Right renal pelvis (tissue), 4 donors: ENCODE results near the gene WDR46. TPM values are rescaled to one million over a fixed set of nuclear protein-coding genes. Genes with fewer than 3 reads are reported as not detected.

Experiments used
- DNase-seq, 4 donors: peaks; one replicate each; pipeline ENCODE4 v3.0.0-alpha.2; 2013; ENCODE audit warnings: low read depth in 4 of 4, low spot score in 3 of 4, missing footprints in 1 of 4
- polyA plus RNA-seq, 4 donors: library from polyadenylated mRNA; unstranded; fragments of 120-200 nt; gene quantifications; one replicate each; pipeline ENCODE4 v1.2.1, GENCODE V29; 2013; ENCODE audit not compliant: insufficient read length in 4 of 4

The WDR46 gene
- polyA plus RNA-seq, 4 donors = 59.9 to 72.6 (median 62.5) TPM

DNA sequence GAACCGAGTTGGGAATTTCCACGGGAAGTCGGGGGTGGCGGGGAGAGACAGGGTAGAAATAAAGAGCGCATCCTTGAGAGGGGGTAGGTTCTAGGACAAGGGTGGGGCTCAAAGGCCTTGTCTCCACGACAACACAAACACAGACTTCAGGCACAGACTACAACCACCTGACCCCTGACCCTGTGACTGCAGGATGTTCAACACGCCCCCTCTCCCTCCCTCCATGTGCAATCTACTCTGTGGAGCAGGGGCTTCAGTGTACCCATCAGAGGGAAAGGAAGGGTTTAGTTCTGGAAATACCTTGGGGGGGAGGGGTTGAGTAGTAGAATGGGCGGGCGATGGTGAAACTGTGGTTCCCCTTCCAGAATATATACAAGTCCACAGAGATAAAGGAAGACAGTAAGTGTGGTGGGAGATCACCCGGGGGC lies 25.5 kb upstream of the WDR46 start:
- peak in 1 of 4 donors; percentile 45 for DNase-seq

DNA sequence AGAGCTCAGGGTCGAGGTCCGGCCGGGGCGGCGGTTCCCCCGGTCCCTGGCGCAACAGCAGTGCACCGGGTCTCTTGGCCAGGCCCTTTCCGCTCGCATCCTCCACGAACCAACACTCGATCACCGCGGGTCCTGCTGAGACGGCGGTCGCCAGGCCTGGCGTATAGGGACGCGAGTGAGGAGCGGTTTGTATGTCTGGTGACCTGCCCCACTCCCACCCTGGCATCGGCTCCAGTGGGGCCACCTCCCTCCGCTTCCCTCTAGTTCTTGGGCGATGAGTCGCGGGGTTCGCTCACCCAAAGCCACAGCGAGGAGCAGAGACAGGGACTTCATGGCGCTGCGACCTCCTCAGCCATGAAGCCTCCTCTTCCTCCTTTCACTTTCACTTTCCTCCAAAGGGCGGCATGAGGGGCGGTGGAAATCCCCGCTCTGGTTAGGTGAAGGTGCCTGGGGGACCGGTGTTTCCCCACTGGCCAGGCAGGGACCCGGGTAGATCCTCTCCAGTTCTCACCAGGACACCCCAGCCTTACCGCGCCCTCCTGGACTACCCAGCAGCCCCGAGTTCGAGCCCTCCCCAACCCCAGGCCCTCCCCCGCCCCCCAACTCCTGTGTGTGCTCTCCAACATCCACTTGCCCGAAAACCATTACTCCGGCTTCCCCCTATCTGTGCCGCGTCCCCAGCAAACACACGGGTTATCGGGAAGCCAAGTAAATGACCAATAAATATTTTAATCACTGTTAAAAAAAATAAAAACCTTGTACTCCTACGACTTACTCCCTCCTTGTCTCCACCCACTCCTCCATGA lies 24.9 kb upstream of the WDR46 start, which contains the start of gene TAPBP:
TSS of gene TAPBP (minus strand) at position 370 of the 806 bp plus-strand sequence. CDS start at position 333, 37 bp downstream.
- peak in 1 of 4 donors; percentile 70 for DNase-seq

DNA sequence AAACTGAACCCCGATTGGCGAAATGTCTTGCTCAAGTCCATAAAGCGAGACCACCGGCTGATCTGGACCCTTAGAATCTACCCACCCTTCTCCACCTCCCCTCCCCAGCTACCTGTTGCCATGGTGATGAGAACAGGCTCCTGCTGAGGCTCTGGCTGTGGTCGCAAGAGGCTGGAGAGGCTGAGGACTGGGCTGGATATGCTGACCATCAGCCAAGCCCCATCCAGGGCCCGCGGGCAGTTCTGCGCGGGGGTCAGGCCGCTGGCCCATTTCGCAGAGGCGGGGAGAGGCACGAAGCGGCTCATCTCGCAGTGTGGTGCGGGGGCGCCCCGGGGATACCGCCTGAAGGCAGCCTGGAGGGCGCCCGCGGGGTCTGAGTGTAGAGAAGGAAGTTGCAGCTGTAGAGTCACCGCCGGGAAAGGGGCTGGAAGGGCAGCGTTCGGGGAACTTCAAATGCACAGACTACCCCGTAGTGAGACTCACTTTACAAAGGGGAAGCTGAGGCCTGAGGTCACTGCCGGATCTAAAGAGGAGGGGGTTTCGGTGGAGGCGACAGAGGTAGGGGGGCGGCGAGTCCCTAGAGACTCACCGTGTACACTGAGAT lies 24.2 kb upstream of the WDR46 start:
- DNase-seq = no peak

DNA sequence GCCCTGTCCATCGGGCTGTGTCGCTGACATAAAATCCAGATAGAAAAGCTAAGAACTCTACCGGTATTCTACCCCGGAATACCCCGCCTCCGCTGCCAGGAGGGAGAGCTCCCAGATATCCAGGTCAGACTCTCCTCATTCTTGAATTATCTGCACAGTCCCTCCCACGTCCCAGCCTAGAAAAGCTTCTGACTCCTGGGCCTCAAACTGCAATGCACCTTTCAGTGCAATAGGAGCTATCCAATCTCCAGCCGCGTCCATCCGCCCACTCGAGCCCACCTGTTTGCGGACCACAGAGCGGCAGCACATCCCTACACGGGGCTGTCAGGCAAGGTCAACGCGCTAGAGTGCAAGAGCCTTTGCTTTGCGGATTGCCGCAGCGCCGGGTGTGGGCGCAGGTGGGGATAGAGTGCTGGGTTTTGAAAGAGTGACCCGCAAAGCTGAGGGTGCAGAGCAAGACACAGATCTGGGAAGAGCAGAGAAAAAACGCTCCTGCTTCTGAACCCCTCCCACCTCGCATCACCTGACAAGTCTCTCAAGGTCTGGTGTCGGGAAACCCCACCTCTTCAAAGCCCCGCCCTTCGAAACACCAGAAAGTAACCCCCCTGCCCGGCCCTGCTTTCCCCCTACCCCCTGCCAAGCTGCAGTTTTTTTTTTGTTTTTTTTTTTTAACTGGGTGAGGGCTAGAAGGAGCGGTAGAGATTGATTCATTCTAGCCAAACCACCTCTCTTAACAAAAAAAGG lies 23.5 kb upstream of the WDR46 start:
- DNase-seq = no peak

DNA sequence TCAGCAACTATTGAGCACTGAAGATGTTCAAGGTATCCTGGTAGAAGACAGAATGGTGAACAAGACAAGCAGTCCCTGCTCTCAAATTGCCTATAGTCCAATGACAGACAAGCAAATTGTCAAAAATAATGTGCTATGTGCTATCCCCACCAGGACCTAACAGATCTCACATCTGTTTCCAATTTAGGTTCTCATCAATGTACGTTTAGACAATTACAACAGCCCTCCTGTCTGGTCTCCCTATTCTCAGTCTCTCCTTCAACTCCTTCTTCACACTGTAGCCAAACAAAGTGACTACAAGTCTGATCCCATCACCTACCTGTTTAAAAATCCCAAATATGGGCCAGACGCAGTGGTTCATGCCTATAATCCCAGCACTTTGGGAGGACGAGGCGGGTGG lies 17.3 kb upstream of the WDR46 start:
- DNase-seq = no peak

DNA sequence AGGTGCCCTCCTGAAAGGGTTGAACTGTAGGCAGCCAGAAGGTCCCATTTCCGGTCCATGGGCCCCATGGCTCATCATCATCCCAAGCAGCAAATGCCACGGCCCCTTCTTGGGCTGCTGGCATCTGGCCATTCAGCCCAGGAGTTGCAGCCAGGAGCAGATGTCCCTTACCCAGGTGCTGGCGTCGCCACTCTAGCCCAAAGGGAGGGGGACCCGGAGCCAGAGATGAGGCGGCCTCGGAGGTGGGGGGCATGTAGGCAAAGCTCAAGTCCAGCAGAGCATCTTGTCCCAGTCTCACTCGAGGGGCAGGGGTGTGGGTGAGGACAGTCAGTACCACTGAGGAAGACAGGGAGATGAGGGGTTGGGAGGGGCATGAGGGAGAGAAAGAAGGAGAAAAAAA lies 16.0 kb upstream of the WDR46 start:
- DNase-seq = no peak

DNA sequence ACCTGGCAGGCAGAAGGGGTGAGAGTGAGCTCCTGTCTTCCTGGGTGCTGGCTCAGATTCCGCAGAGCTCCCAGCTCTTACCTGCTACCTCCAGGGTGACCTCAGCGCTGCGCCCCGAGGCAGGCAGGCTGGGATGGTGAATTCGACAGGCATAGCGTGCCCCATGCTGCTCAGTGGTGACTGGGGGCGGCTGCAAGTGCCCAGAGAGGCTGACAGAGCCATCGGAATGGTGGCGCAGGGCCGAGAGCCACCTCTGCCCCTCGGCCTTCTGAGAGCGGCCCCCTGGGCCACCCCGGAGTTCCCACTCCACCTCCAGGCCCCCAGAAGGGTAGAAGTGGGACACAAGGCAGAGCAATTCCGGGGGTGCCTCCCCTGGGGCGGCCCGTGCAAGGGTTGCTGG lies 15.2 kb upstream of the WDR46 start:
- no peak for DNase-seq

DNA sequence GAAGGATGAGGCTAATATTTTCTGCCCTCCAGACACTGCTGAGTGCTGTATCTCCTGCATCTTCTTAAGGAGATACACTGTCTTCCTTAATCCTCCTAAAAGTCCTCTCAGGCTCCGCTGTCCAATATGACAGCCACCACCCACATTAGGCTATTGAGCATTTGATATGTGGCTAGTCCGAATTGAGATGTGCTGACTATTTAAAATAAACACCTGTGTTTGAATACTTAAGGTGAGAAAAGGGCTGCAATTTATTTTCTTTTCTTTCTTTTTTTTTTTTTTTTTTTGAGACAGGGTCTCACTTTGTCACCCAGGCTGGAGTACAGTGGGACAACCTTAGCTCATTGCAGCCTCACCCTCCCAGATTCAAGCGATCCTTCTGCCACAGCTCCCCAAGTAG lies 12.8 kb upstream of the WDR46 start:
- DNase-seq = no peak

DNA sequence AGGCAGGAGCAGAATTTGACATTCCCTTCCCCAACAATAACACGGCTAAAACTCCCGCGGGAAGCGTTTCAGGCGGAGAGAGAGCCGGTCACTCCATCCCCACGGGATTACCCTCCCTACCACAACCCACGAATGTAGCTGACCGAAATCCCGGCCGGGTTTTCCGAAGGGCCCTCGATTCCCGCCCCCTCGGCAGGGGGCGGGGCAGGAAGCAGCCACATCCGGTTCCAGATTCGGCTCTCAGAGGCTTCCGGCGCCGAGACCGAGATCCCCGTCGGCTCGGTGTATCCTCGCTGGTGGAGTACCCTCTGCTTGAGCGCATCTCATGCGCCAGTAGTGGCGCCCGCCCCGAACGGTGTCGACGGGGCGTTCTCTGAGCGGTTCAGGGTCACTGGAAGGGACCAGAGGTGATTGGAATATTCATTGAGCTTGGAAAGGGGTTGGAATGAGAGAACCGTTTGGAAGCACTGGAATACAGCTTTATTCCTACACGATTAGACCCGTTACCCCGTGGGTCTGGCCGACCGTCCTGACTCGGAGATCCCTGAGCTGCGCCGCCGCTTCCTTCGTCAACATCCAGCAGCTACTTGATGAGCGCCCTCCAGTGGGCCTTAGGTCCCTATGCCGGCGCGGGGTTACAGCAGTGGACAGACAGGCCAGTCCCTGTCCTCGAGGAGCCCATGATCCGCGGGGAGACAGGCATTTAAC lies 10.4 kb upstream of the WDR46 start:
- peak in 2 of 4 donors; percentile 84 to 88 for DNase-seq

DNA sequence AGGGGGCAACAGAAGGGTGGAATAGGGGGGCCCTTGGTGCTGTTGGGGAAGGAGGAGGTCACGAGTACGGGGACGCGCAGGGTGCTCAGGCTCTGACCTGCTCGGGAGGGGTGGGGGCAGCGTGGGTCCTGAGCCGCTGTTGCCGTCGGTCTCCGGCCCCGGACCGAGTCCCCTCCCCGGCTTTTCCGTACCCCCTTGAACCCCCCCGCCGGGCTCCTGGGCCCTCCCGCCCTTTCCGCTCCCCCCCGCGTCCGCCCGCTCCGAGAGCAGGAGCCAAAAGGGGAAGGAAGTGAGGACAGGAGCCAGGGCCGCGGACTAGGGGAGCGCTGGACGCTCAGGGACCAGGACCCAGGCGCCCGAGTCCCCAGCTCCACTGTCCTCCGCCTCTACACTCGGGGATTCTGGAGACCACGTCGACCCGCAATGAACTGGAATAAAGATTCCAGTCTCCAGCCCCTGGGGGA lies 9.8 kb upstream of the WDR46 start, which contains the start of gene RGL2:
TSS of gene RGL2 (minus strand) at position 170 of the 464 bp plus-strand sequence. CDS start 332 bp downstream, outside the sequence.
- DNase-seq = no peak

DNA sequence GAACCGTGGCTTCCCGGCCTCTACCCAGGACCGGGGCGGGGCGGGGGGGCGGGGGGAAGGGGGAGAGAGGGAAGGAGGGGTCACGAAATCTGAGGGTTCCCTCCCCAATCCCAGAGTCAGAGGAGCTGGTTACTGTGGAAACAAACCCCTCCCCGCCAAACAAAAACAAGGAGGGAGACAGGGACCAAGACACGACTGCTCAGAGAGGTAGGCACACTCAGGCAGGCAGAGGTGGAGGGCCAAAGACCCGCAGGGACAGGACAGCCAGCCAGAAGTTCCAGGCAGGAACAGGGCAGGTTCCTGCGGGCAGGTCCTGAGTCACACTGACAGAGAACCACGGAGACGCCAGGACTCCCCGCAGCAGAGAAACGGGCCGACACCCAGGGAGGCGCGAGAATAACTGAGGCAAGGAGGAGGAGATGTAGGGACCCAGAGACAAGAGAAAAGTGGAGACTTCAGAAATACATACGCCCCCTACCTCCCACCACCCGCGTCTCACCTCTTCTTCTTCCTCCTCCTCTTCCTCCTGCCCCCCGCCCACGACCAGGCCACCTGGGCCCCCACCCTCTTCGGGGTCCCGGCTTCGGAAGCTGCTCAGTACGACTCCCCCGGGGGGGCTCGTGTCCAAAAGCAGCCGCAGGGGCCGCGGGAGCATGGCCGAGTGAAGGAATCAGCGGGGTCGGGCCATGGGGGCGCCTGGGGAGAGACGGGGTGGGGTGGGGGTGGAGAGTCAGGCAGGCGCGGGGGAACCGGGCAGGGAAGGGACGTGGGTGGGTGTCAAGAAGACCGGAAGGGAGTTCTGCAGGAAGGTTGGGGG lies 9.1 kb upstream of the WDR46 start:
- DNase-seq = peak in 1 of 4 donors; percentile 48

DNA sequence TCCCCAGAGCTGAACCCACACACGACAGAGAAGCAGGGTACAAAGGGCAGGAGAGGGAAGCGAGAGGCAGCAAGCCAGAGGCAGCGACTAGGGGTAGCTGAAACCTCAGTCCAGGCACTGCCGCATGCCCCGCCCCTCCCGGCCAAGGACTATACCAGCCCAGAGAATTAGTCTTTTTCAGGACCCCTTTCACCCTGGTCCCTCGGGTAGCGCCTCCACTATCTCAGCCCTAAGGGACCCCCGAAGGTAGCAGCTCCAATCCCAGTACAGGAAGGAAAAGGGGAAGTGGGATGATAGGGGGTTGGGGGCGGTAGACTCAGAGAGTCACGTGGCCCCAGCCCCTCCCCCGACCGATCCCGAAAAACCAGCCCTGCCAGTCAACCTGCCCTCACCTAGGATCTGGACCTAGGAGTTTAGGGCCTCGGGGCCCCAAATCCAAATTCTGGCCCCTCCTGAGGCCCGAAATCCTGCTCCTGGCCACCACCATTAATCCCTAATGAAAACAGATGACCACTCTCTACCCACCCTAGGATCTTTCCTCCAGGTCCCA lies 8.4 kb upstream of the WDR46 start:
- DNase-seq = no peak

DNA sequence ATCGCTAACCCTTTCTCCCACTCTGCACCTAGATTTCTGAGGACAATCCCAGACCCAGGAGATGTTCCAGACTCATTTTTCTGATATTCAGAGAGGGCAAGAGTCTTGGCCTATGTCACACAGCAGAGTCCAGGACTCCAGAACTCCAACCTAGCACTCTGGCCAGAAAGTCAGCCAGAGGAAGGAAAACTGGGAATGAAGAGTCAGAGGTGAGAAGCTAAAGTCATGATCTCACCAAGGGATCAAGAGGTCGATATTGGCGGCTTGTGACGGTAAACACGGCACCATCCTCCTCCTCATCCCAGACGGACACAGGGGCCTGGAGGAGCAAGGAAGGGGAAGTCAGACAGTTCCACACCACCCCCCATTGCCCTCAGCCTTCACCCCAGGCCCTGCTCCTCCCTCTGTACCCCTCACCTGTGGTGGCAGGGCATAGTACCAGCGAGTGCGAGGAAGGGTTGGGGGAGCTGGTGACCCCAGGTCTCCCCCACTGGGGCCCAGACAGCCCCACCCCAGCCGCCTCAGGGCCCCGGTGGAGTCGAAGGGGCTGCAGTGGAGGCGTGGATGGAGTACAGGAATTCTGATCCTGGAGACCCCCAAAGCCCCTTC lies 7.9 kb upstream of the WDR46 start:
- DNase-seq = no peak

DNA sequence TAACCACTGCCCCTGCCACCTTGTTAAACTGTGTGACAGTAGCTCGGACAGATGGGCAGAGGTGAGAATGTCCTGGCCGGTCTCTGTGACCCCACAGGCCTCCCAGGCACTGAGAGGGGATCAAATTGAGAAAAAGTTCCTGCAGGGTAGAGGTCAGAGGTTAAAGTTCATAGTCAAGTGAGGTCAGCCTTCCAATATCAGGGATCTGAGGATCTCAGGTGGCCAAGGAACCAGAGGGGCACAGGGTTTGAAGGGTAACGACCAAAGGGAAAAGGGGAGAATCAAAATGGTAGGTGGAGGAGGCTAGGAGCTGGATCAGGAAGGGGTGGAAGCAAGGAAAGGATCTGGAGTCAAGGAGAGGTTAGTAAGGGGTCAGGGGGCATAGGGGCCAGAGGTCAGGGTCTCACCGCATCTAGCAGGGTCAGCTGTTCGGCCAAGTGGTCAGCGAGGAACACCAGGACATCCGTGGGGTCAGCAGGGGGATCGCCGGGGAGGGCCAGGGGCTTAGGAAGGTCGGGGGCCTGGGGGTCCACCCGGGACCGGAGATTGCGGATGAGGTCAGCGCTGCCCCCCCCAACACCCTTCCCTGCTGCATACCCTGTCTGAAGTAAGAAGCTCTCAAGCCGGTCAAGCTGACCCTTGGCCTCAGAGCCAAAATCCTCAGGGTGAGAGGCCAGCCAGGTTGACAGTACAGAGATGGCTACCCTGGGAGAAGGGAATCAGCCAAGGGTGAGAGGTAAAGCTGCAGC lies 6.8 kb upstream of the WDR46 start:
- no peak for DNase-seq

DNA sequence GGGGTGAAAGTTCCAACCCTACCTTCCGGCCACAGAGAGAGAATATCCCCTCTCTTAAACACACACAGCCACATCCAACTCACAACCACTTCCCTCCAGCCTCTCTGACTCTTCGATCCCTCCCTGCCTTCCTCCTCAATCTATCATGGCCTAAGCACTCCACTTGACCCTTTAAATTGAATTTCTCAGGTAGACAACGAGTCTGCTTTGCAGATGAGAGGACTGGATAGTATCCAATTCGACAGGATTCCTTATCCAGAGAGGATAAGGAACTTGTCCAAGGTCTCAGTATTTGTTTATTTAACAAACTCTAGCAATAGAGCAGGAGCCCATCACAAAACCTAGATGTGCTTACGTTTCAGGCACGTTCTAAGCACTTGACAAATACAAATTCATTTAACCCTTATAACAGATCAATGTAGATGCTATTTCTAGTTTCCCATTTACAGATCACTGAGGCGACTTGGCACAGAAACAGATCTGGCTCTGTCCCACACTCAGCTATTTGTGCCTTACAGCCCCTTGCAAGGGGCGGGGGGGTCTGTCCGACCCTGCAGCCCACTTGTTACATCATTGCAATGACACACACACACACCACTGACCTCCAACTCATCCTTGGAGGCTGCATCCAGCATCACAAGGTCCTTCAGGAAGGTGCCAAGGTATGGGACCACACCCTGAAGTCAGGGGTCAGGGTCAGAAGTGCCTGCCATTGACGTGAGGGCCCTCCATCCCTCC lies 5.2 kb upstream of the WDR46 start:
- no peak for DNase-seq

DNA sequence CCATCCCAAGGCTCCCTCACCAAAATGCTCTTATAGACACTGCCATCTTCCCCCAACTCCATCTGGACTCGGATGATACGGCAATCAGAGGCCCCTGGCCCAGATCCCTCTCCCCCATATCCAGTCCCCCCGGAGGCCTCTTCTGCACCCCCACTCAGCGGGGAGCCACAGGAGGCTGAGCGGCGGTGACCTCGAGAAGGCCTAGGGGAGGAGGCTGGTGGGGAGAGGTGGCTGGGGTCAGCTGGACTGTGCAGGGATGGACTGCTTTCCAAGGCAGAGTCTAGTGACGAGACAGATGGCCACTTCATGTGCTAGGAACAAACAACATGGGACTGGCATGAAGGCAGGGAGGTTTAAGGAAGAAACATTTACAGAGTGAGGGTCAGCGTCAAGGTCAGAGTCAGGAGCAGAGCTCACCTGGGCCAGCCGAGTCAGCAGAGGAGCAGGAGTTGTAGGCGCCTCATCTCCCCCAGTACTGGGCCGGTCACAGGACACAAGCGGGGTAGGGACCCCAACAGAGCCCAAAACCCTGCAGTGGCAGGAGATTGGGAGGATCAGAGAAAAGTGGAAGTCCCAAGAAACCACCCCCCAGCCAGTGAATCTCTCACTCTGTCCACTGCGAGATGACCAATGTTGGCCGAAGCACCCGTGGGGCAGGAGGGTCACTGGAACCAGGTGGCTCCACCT lies 4.1 kb upstream of the WDR46 start:
- DNase-seq = no peak

DNA sequence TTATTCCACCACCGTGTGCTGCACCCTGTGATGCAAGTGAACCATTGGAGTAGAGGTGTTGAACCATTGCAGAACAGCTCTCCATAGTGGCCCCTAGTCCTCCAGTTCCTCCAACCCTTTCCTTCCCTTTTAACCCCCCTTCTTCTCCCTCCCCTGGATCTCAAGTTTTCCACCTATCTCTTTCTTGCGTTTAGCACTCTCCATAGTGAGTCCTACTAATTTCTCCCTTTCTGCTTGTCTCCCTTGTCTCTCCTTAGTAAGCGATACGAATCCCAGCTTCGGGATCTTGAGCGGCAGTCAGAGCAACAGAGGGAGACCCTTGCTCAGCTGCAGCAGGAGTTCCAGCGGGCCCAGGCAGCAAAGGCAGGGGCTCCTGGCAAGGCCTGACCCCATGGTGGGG lies 1.4 kb upstream of the WDR46 start:
- no peak for DNase-seq
